HG03196 (cell line): ENCODE measurements around the gene ATF7IP.
"Not testable (repeated sequence)": the region's sequence is repeated elsewhere in the genome, so short reads cannot be mapped to it uniquely, and the experiment has no call there.

ENCODE experiments used
- ATAC-seq: cut with Tn5 transposase; IDR thresholded peaks from one replicate; pipeline ENCODE4 v1.9.1; 2021; ENCODE audit not compliant: unreplicated experiment

Gene ATF7IP

GRCh38 chr12:14367040-14367661, 1.7 kb downstream of the ATF7IP start:
- ATAC-seq = peak; percentile 43

- ATAC-seq = no peak
These were observed 3.8 kb downstream of the ATF7IP start for GRCh38 chr12:14369311-14369710.

GRCh38 chr12:14373217-14373616, 7.7 kb downstream of the ATF7IP start:
- no peak for ATAC-seq

GRCh38 chr12:14379508-14379907, 14.0 kb downstream of the ATF7IP start:
- ATAC-seq = no peak

GRCh38 chr12:14384783-14385638, 19.5 kb downstream of the ATF7IP start:
- peak; percentile 92 for ATAC-seq

GRCh38 chr12:14387219-14387871, 21.9 kb downstream of the ATF7IP start:
- ATAC-seq = no peak

GRCh38 chr12:14390449-14390848, 25.0 kb downstream of the ATF7IP start:
- ATAC-seq = no peak

- no peak for ATAC-seq
These were observed 25.5 kb downstream of the ATF7IP start for GRCh38 chr12:14390870-14391530.

- no peak for ATAC-seq
These were observed 28.3 kb downstream of the ATF7IP start for GRCh38 chr12:14393751-14394150.

GRCh38 chr12:14394317-14395073, 29.0 kb downstream of the ATF7IP start:
- peak; percentile 68 for ATAC-seq

GRCh38 chr12:14395074-14395778, 29.7 kb downstream of the ATF7IP start:
- peak; percentile 48 for ATAC-seq

GRCh38 chr12:14396071-14396470, 30.6 kb downstream of the ATF7IP start:
- ATAC-seq = peak; percentile 51

GRCh38 chr12:14399871-14400270, 34.4 kb downstream of the ATF7IP start:
- ATAC-seq = no peak

GRCh38 chr12:14400599-14400998, 35.1 kb downstream of the ATF7IP start:
- ATAC-seq = no peak

- not testable (repeated sequence) for ATAC-seq
These were observed 35.8 kb downstream of the ATF7IP start for GRCh38 chr12:14401267-14401666.

GRCh38 chr12:14402697-14403096, 37.2 kb downstream of the ATF7IP start:
- ATAC-seq = no peak

GRCh38 chr12:14403293-14403692, 37.8 kb downstream of the ATF7IP start:
- ATAC-seq = peak; percentile 20

GRCh38 chr12:14403711-14404196, 38.3 kb downstream of the ATF7IP start:
- peak; percentile 40 for ATAC-seq

- not testable (repeated sequence) for ATAC-seq
These were observed 39.9 kb downstream of the ATF7IP start for GRCh38 chr12:14405407-14405806.

- ATAC-seq = no peak
These were observed 42.7 kb downstream of the ATF7IP start for GRCh38 chr12:14408208-14408607.
